ENCODE data around the gene ZSCAN5A.

- TF ChIP-seq, protein P1, sequence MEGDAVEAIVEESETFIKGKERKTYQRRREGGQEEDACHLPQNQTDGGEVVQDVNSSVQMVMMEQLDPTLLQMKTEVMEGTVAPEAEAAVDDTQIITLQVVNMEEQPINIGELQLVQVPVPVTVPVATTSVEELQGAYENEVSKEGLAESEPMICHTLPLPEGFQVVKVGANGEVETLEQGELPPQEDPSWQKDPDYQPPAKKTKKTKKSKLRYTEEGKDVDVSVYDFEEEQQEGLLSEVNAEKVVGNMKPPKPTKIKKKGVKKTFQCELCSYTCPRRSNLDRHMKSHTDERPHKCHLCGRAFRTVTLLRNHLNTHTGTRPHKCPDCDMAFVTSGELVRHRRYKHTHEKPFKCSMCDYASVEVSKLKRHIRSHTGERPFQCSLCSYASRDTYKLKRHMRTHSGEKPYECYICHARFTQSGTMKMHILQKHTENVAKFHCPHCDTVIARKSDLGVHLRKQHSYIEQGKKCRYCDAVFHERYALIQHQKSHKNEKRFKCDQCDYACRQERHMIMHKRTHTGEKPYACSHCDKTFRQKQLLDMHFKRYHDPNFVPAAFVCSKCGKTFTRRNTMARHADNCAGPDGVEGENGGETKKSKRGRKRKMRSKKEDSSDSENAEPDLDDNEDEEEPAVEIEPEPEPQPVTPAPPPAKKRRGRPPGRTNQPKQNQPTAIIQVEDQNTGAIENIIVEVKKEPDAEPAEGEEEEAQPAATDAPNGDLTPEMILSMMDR (IDR thresholded peaks at IDR 0.05) = no peak
- no peak for TF ChIP-seq EZH2 (IDR thresholded peaks at IDR 0.05; ENCODE audit: borderline replicate concordance, insufficient read depth, low read depth, low read length, poor library complexity, severe bottlenecking)
Observed at GRCh38 chr19:56174550-56174949, 140.1 kb downstream of the ZSCAN5A start.

Data from B cell (primary cell).